GM21447 (cell line): ENCODE data around the gene STAT5B.

Experiments
- ATAC-seq: cut with Tn5 transposase; IDR thresholded peaks from one replicate; pipeline ENCODE4 v1.9.1; 2021; ENCODE audit not compliant: unreplicated experiment

STAT5B gene

DNA sequence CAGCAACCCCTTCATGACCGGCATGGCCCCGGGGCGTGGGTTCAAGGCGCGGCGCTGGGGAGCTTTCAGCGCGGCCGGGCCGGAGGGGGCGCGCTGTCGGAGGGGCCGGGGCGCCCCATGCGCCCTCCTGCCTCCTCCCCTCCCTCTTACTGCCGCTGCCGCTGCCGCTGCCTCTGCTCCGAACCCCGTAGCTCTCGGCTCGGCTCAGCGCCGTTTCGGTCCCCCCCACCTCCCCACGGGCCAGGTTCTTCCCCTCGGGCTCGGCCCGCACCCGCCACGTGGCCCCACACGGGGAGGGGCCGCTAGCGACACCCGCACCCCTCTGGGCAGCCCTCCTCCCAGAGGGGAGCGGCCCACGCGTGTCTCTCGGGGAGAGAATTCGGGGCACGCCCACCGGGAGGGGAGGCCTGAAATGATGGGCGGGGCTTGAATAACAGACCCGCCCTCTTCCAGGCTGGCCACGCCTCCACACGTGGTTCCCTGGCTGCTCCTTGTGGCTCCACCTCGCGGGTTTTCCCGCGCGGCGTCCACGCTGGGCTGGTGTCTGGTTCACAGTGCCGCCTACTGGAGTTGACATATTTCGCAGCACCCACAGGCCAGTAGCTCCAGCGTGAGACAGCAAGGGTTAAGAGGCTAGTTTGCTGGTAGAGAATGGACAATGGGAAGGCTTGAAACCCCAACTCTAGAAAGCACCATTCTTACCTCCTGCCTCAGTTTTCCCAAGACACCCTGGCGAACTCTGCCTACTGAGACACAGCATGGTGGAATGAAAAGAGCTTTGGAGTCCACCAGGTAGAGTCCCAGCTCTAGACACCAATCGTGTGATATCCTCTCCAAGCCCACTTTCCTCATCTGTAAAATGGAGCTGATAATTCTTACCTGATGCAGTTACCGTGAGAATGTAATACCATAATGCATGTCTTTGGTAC is 95.0 kb downstream of the STAT5B start, which contains the start of gene KCNH4:
Gene KCNH4, minus strand, starts transcription at position 221 of the 929 bp plus-strand sequence. Its CDS starts 197 bp downstream, at position 24.
- ATAC-seq, result no peak

DNA sequence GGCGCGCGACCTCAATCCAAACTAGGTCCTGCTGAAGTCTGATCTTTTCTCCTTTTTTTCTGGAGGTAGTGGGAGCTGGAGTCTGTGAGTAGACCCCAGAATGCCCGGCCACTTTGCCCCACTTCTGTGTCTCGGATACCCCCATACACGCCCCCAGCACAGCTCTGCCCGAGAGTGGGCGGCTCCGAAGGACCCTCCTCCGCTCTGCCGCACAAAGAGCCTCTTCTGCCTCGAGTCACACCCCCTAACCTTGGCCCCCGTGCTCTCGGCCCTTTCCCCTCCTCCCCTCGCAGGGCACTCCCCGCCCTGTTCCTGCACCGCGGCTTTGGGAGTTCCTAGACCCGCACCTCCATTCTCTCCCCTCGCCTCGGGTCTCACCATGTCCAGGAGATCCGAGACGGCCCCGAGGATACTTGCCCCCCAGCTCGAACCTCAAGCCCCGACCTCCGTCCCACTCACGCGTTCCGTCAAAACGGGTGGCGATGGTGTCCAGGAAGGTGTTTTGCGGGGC is 95.7 kb downstream of the STAT5B start:
- no peak for ATAC-seq

DNA sequence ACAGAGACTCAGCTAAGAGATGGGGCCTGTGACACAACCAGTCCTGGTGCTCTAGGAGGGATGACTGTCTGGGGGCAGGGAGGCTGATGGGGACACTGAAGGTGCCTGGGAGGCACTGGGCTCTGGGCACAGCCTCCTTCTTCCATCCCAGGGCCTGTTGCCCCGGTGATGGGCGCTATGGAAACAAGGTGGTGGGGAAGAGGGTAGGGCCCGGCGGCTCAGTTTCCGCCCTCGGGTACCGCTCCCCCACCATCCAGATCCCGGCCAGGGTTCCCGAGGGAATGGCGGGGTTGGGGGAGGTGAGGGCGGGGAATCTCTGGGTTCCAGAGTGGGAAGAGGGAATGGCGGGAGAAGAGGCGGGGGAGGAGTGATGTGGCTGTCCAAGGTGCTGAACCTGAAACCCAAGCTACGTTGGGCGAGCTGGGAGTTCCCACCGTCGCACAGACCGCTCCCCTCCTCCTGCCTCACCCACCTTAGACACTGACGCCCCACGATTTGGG is 96.2 kb downstream of the STAT5B start:
- ATAC-seq, result no peak

DNA sequence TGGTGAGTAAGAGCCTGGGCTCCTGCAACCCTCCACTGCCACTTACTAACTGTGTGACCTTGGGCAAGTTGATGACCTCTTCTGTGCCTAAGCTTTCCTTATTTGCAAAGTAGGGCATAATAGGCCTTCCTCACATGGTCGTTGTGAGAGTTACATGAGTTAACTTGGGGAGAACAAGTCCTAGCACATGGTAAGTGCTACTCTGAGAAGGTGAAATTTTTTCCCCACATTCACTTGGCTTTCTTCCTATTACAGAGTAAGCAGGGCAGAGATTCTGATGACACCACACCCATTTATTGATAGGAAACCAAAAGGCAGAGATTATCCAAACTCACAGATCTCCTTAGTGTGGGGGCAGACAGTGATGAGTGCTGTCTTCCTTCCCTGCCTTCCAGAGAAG is 96.9 kb downstream of the STAT5B start:
- no peak for ATAC-seq

DNA sequence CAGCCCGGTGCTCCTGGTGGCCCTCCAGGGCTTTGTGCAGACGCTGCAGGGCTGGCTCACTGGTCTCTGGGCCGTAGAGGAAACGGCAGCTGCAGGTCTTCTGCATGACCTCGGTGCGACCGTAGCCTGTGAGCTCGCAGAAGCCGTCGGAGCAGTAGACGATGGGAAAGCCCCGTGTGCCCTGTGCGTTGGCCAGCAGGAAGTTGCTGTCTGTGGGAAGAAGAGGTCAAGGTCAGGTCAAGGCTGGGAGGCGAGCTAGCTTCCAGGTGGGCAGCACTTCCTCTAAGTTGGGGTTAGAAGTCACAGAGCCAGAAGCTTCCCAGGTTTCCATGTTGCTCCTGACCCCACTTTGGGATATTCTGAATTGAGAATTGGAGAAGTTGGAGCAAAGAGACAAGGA is 97.4 kb downstream of the STAT5B start:
- ATAC-seq, result no peak

DNA sequence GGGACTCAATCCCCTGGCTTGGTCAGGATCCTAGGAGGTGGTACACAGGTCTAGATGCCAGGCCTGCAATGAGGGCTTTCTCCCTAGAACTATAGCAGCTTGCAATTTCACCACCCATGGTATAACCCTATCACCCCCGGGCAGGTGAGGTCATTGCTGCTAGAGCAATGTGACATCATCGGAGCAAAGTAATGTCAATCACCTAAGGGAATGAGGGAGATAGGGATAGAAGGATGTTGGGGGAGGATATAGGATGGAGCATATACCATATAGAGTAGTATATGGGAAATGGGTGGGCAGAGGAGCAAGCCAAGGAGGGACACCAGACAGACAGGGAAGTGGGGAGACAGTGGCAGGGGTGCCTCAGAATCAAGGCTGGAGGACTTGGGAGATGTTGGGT is 98.5 kb downstream of the STAT5B start:
- no peak for ATAC-seq

DNA sequence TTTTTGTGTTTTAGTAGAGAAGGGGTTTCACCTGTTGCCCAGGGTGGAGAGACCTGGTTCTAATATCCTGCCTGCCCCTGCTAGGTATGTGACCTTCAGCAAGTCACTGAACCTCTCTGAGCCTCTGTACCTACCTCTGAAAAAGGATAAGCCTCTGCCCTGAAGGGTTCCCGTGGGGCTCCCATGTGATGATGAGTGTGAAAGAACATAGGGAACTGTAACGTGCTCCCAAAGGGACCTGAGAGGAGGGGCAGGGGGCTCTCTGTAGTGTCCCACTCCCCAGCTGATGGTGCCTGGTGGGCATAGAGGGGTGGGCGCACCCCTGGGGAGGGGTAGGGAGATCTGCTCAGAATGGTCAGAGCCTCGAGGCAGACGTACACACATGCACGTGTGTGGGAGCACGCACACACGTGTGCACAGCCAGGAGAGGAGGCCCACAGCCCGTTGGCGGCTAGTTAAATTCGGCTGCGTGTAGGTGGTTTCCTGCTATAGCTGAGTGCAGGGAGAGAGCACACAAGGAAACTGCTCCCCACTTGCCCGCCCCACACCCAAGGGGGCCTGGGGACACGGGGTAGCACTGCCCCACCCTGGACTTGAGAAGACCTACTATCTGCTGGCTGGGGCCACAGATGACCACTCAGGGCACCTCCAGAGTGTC is 101.9 kb downstream of the STAT5B start:
- no peak for ATAC-seq

DNA sequence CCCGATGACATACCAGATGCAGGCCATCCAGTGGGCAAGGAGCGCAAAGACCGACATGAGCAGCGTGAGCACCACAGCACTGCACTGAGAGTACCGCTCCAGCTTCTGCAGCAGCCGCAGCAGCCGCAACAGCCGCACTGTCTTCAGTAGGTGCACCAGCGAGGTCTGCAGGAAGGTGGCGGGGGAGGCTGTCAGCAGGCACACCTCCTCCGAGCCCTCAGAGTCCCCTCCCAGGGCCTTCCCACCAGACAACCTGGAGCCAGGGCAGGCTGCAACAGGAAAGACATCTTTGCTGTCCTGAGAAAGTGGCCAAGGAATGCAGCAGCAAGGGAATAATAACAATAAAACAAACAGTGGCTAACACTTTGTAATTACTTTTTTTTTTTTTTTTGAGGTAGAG is 104.4 kb downstream of the STAT5B start:
- no peak for ATAC-seq

DNA sequence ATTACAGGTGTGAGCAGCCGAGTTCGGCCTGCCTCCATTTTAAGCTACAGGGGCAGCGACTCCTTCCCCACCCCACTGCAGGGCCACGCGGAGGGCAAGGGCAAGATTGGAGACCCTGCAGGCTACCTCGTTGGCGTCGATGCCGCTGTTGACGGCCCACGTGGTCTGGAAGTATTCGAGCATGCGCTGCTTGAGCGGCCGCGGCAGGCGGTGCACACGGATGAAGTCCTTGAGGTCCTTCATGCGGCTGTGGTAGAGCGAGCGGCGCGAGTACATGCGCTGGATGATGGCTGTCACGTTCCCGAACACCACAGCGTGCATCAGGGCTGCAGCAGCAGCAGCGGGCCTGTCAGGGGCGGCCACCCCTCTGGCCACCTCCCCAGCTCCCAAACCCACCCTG is 106.8 kb downstream of the STAT5B start:
- ATAC-seq, result no peak

DNA sequence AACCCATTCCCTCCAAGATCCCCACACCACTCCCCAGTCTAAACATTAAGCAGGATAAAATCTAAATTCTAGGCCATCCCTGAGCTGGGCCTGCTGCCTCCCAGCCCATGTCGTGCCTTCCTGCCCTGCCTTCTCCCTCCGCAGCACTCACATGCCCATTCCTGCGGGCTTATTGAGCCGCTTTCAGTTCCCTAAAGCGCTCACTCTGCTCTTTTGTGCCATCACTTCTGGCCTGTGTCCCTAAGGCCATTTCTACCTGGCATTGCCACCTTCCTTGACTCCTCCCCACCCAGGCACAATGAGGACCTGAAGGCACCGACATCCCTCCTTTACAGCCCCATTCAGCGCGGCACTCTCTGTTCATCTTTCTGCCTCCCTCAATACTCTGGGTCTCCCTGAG is 108.4 kb downstream of the STAT5B start:
- no peak for ATAC-seq

DNA sequence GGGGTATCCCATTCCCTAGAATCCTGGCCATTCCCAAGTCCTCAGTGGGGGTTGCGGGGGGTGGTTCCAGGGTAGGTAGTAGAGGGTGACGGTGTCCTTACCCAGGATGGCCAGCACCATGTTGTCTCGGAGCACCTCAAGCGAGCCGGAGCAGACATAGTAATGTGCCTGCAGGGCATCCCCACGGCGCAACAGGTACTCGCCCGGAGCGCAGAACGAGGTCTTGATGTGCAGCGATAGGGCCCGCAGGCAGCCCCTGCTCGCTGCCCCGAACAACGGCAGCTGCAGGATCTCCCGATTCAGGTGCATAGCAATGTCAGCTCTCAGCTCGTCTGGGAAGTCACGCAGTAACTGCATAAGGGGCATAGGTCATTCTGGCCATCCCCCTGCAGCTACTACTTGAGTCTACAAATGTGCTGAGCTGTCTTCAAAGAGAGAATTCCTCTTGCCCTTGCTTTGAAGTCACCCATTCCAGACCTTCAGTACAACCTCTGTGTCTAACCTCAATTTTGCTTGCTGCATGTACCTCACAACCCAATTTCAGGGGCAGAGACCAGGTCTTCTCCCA is 109.9 kb downstream of the STAT5B start:
- no peak for ATAC-seq

DNA sequence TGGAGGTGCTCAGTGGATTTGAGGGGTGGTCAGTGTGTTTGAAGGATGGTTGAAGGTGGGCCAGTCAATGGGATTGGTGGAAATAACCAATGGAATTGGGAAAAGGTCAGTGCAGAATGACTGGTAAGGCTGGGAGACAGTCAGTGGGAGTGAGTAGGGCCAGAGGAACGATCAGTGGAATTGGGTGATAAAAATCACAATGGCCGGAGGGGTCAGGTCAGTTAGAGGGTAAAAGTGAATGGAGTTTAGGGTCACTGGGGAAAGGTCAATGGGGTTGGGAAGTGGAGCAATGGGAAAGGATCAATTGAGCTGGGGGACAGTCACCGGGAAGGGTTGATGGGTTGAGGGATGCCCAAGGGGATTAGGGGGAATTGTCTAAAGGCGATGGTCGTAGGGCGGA is 110.4 kb downstream of the STAT5B start:
- ATAC-seq, result no peak

DNA sequence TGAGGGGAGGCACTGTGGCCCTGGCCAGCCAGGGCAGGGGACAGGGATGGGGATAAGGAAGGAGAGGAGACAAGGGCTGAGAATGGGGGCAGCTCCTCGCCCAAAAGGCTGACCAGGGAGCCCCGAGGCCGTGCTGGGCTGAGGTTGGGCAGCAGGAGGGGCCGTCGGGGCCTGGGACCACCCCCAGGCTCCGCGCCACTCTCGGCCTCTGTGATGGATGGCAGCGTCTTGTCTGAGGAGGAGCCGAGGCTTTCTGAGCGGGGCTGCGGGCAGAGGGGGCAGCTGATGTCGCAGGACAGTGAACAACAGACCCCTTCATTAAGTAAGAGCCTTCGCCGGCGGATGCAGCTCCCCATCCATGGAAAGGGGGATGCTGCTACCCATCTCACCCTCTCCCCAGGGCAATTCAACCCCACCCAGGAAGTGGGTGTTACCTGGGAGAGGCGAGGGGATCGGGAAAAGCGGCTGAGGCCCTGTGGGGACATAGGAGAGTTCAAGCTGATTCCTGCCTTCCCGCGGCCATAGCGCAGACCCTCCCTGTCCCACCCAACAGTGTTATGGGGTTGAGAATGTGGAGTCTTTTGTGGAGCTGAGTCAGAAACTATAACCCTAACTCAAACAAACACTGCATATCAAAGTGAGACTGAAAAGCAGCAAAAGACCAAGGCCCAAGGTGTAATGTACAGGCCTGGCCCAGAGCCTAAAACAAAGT is 112.3 kb downstream of the STAT5B start:
- no peak for ATAC-seq

DNA sequence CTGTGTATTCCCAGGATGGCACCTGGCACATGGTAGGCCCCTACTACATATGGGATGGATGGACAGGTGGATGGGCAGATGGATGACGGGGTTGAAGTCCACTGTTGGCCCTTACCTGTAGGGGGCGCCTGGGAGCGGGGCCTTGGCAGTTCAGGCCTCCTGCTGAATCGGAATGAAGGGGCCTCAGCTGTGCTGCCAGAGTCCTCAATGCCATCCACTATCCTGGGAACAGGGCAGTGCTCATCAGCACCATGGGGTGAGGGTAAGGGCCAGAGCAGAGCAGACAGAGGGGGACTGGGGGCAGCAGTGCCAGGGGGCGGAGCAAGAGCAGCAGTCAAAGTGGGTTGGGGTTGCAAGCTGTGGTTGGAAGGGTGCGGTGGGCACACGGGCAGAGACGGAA is 113.1 kb downstream of the STAT5B start:
- ATAC-seq, result no peak

DNA sequence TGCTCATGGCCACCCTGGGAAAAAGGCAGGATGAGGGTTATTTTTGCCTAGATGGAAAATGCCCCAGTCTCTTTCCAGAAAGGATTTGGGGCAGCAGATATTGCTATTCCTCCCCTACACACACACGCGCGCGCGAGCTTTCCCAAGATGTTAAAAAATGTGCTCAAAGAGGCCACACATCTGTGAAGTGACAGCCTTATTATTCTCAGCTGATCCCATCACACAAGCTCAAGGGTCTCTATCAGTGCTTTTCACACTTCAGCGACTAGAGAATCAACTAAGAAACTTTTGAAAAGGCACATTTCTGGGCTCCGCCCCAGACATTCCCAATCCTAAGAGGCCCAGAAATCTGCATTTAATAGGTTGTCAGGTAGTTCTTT is 115.7 kb downstream of the STAT5B start:
- ATAC-seq, result no peak

DNA sequence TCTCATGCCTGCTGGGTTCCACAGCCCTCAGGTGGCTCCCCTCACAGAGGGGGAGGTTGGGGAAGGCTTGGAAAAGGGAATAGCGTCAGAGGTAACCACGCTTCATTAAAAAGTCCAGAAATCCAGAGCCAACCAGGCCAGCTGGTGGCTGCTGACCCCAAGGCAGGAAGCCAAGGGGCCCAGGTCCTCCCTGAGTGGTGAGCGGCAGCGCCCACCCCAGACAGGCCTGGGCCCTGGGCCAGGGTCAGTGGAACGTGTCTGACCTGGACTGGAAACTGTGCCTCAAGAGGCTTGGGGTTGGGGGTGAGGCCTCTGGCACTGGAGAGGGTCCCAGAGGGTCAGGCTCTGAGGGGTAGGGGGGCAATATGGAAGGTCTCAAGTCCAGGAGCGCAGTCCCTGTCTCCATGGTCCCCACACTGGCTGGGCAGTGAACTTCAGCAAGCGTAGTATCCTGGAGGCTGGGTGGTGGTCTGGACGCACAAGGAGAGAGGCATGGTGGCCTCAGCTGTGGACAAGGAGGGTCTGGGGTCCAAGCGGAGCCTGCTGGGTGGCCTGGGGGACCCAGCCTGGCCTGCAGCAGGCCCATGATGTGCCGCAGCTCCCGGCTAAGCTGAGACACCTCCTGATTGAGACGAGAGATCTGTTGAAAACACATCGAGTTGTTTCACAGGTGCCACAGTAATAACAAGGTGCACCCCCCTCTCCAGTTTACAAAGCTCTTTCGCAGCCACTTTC is 116.2 kb downstream of the STAT5B start:
- ATAC-seq, result no peak

DNA sequence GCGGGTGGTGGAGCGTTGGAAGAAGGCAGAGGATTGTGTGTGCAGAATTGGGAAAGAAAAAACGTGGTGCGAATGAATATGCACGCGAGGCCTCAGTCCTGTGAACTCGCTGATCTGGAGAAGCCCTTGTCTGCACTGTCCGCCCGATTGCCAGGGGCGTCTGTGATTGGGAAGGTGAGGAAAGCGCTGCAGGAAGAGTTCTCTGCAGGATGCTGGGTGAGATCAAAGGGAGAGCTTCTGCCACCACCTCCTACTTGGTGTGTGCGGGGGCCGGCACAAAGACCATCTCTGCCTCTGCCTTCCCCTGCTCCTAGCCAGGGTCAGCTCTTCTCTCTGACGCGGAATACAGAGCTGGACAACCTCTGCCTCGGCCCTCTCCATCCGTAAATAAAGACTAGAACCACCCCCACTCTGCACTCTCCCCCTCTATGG is 120.6 kb downstream of the STAT5B start:
- no peak for ATAC-seq

DNA sequence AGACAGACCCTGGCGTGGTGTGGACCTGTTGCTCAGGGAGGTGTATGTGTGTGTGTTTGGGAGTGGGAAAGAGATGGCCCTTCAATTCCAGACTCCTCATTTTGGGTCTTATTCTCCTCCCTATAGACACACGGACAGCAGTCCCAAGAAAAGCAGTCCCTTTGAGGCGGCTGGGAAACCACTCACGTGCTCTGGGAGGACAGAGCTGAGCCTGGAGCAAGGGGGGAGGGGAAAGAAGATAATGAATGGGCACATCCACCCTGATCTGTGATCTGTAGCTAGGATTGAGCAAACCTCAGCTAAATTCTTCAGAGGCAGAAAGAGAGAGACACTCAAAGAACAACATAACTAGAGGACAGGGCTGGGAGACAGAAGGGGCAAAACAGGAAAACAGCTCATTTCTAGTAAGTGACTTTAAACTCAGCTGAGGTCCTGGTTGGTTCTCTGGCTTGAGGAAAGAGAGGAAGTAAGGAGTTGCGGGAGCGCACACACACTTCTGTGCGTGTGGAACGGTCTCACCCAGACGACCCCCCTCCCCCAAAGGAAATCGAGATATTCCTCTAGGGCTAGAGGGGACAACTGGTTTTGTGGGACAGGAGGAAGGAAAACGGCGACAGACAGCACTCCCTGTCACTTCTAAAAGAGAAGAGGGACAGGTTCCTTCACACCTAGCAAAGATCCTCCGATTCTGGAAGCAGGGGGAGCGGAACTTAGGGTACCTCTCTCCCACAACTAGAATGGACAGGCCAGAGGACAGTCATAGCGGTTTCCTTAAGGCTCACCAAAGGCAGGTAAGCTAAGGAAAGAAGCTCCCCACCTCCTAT is 122.1 kb downstream of the STAT5B start:
- ATAC-seq, result no peak
